Measurements from ENCODE around the gene MTUS2. TPM values are rescaled to one million over a fixed set of nuclear protein-coding genes. Genes with fewer than 3 reads are reported as not detected.

Gene MTUS2
- total RNA-seq, 1 donor, result 0.36 TPM

- DNase-seq (ENCODE audit: low read depth), result no peak
- TF ChIP-seq CTCF (IDR thresholded peaks at IDR 0.05; ENCODE audit: insufficient read depth, low read length), result no peak
- no peak overlapping the region for H3K4me3 ChIP-seq (ENCODE audit: low read depth, low read length)
These were observed 69.1 kb downstream of the MTUS2 start for GRCh38 chr13:28889086-28889732.

- TF ChIP-seq CTCF (IDR thresholded peaks at IDR 0.05; ENCODE audit: insufficient read depth, low read length), result no peak
- H3K4me3 ChIP-seq (ENCODE audit: low read depth, low read length), result no peak overlapping the region
- no peak for DNase-seq (ENCODE audit: low read depth)
These were observed 70.6 kb downstream of the MTUS2 start for GRCh38 chr13:28890712-28891111.

GRCh38 chr13:28918030-28918429, 97.9 kb downstream of the MTUS2 start:
- no peak for DNase-seq (ENCODE audit: low read depth)
- TF ChIP-seq CTCF (IDR thresholded peaks at IDR 0.05; ENCODE audit: insufficient read depth, low read length), result no peak
- H3K4me3 ChIP-seq (ENCODE audit: low read depth, low read length), result no peak overlapping the region

- no peak for TF ChIP-seq CTCF (IDR thresholded peaks at IDR 0.05; ENCODE audit: insufficient read depth, low read length)
- DNase-seq (ENCODE audit: low read depth), result no peak
- no peak overlapping the region for H3K4me3 ChIP-seq (ENCODE audit: low read depth, low read length)
These were observed 102.2 kb downstream of the MTUS2 start for GRCh38 chr13:28922341-28922740.

- no peak overlapping the region for H3K4me3 ChIP-seq (ENCODE audit: low read depth, low read length)
- no peak for TF ChIP-seq CTCF (IDR thresholded peaks at IDR 0.05; ENCODE audit: insufficient read depth, low read length)
- DNase-seq (ENCODE audit: low read depth), result no peak
These were observed 115.0 kb downstream of the MTUS2 start for GRCh38 chr13:28935104-28935503.

- no peak for TF ChIP-seq CTCF (IDR thresholded peaks at IDR 0.05; ENCODE audit: insufficient read depth, low read length)
- H3K4me3 ChIP-seq (ENCODE audit: low read depth, low read length), result no peak overlapping the region
- no peak for DNase-seq (ENCODE audit: low read depth)
These were observed 122.8 kb downstream of the MTUS2 start for GRCh38 chr13:28942906-28943305.

All from fibroblast of the aortic adventitia (primary cell).